Middle frontal gyrus (tissue), 1 donor: ENCODE results near the gene KRTAP5-7.

ENCODE experiments used
- DNase-seq: peaks from one replicate; pipeline ENCODE4 v3.0.0-alpha.2; 2015; ENCODE audit warnings: low spot score; ENCODE audit errors: extremely low spot score

KRTAP5-7 gene

GRCh38 chr11:71495286-71496230 is 31.5 kb upstream of the KRTAP5-7 start:
- DNase-seq, result no peak

- DNase-seq, result no peak
These were observed 30.6 kb upstream of the KRTAP5-7 start for GRCh38 chr11:71496421-71496820.

- no peak for DNase-seq
These were observed 29.0 kb upstream of the KRTAP5-7 start for GRCh38 chr11:71498091-71498490.

GRCh38 chr11:71499125-71499524 is 27.9 kb upstream of the KRTAP5-7 start:
- no peak for DNase-seq

GRCh38 chr11:71499546-71499945 is 27.5 kb upstream of the KRTAP5-7 start:
- DNase-seq, result no peak

GRCh38 chr11:71500601-71501021 is 26.5 kb upstream of the KRTAP5-7 start:
- no peak for DNase-seq

GRCh38 chr11:71501071-71501985 is 25.7 kb upstream of the KRTAP5-7 start:
- no peak for DNase-seq

GRCh38 chr11:71502026-71502425 is 25.0 kb upstream of the KRTAP5-7 start:
- DNase-seq, result no peak

- DNase-seq, result no peak
These were observed 24.1 kb upstream of the KRTAP5-7 start for GRCh38 chr11:71502871-71503435.

- DNase-seq, result no peak
These were observed 22.5 kb upstream of the KRTAP5-7 start for GRCh38 chr11:71504531-71504930.

- no peak for DNase-seq
These were observed 22.1 kb upstream of the KRTAP5-7 start for GRCh38 chr11:71505001-71505400.

GRCh38 chr11:71505781-71506180 is 21.3 kb upstream of the KRTAP5-7 start:
- DNase-seq, result no peak

GRCh38 chr11:71507102-71507501 is 20.0 kb upstream of the KRTAP5-7 start:
- DNase-seq, result no peak

GRCh38 chr11:71518506-71519471 is 8.3 kb upstream of the KRTAP5-7 start:
- no peak for DNase-seq

GRCh38 chr11:71519546-71519945 is 7.5 kb upstream of the KRTAP5-7 start:
- no peak for DNase-seq

GRCh38 chr11:71525188-71525937 is 1.7 kb upstream of the KRTAP5-7 start:
- no peak for DNase-seq

GRCh38 chr11:71525938-71526495 is 1.1 kb upstream of the KRTAP5-7 start:
- no peak for DNase-seq

GRCh38 chr11:71527576-71528210 is 626 bp downstream of the KRTAP5-7 start:
- DNase-seq, result no peak

GRCh38 chr11:71530602-71531001 is 3.5 kb downstream of the KRTAP5-7 start:
- DNase-seq, result no peak
